A549 treated with DMSO at 1 μM for 4 hours (cell line): ENCODE measurements around the gene ZDHHC11B. TPM values are rescaled to one million over a fixed set of nuclear protein-coding genes. Genes with fewer than 3 reads are reported as not detected.

Experiments
- total RNA-seq: library from RNA; stranded (reverse); fragments of 200-300 nt; extraction: Qiagen RNA extraction; gene quantifications from 5 replicates; pipeline ENCODE4 v1.2.3, GENCODE V29; 2022; ENCODE audit warnings: low read depth

ZDHHC11B gene
- 0.92 to 1.5 TPM (median 1.1 TPM) in 5 replicates for total RNA-seq

GRCh38 chr5:784428-785177 lies at the start of gene ZDHHC11B:
TSS of gene ZDHHC11B (minus strand) at chr5:784729. CDS start at chr5:766919, 17,810 bp downstream.

GRCh38 chr5:693271-694041 lies 91.1 kb downstream of the ZDHHC11B start, which contains the start of gene TPPP:
TSS of gene TPPP (minus strand) at chr5:693352. CDS start at chr5:678060, 15,292 bp downstream.

Other genes starting within 250 kb of the ZDHHC11B start
- gene CEP72, start 172.4 kb downstream of the ZDHHC11B start, total RNA-seq, result 8.8 to 11.1 TPM (median 10.9 TPM) in 5 replicates
- gene TPPP, start 91.4 kb downstream of the ZDHHC11B start, total RNA-seq, result 5.1 to 6.4 TPM (median 5.5 TPM) in 5 replicates
- gene ZDHHC11, start 66.3 kb upstream of the ZDHHC11B start, total RNA-seq, result 11.1 to 22.4 TPM (median 18.3 TPM) in 5 replicates
- gene BRD9, start 108.1 kb upstream of the ZDHHC11B start, total RNA-seq, result 35.0 to 41.6 TPM (median 37.8 TPM) in 5 replicates
- 54.3 to 72.1 TPM (median 66.0 TPM) in 5 replicates for gene TRIP13, start 108.2 kb upstream of the ZDHHC11B start, total RNA-seq
- 8.7 to 13.3 TPM (median 10.7 TPM) in 5 replicates for gene NKD2, start 224.1 kb upstream of the ZDHHC11B start, total RNA-seq